IPS DF 6.9 (cell line): ENCODE measurements around the gene UBE2F.
"Not testable (repeated sequence)": the region's sequence is repeated elsewhere in the genome, so short reads cannot be mapped to it uniquely, and the experiment has no call there.

Experiments
- DNase-seq: peaks from one replicate; pipeline ENCODE4 v3.0.0-alpha.2; 2013; ENCODE audit warnings: low read depth, low spot score
- H3K27ac ChIP-seq: one replicate; pipeline ENCODE4 v1.5.1; 2013; ENCODE audit warnings: low read length, control low read depth
- H3K27me3 ChIP-seq: 2 replicates; pipeline ENCODE4 v1.6.1; 2013; ENCODE audit warnings: mild to moderate bottlenecking, low read length; ENCODE audit not compliant: control insufficient read depth, insufficient read depth
- H3K36me3 ChIP-seq: 2 replicates; pipeline ENCODE4 v1.6.1; 2013; ENCODE audit warnings: low read length; ENCODE audit not compliant: control insufficient read depth, insufficient read depth
- H3K4me1 ChIP-seq: 2 replicates; pipeline ENCODE4 v1.6.1; 2013; ENCODE audit warnings: low read length; ENCODE audit not compliant: control insufficient read depth, insufficient read depth
- H3K4me3 ChIP-seq: 2 replicates; pipeline ENCODE4 v1.5.1; 2013; ENCODE audit warnings: mild to moderate bottlenecking, low read length
- H3K9me3 ChIP-seq: 2 replicates; pipeline ENCODE4 v1.6.1; 2013; ENCODE audit warnings: low read length, inconsistent platforms; ENCODE audit not compliant: control insufficient read depth, insufficient read depth
- WGBS: extraction: QIAGEN DNeasy Blood & Tissue Kit; methylation state at CpG from one replicate; pipeline ENCODE4 v1.1.7; 2013; ENCODE audit warnings: mixed read lengths, missing lambda C conversion rate; ENCODE audit not compliant: insufficient read length, insufficient coverage; 5-methylcytosine and 5-hydroxymethylcytosine counted together

Gene UBE2F

DNA sequence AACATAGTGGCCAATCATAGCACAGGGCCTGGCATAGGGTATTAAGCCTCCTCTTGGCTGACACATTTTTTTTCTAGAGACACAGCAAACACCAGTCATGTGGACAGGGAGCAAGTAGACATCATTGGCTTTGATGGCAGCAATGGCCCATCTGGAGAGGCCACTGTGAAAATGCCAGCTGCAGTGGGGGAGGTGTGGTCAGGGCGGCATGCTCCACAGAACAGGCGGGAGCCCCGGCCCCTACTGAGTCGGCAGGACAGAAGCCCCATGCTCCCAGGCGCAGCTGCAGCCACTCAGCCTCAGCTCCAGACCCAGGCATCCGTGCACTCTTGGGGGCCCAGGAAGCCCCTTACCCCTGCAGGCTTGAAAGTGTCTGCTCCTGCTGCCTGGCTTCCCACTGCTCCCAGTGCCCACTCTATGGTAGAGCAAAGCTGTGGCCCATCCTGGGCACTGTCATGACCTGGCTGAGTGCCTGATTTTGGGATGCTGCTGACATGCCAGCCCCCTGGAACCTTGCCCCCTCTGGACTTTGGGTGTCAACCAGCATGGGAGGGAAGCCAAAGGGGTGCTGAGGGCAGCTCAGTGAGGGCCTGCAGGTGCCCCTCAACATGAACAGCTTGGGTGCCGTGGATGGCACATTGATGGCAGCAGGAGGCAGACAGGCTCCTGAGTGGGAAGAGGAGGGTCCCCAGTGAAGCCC, 23.3 kb upstream of the UBE2F start:
- Histone ChIP-seq H3K4me1 (no peaks in the 10 kb centered on the region), H3K27ac (no peak overlapping the region), H3K4me3 (no peak overlapping the region), H3K27me3 (no peaks in the 10 kb centered on the region), H3K9me3 (peaks cover 5% of the 10 kb centered on the region; the same call in 1 of the 2 replicates), H3K36me3 (no peaks in the 10 kb centered on the region)
- WGBS = no CpG with 5 or more reads among the region's 7 CpGs
- no peak for DNase-seq

GRCh38 chr2:237944302-237944701, 22.5 kb upstream of the UBE2F start:
- Histone ChIP-seq H3K27me3 (no peaks in the 10 kb centered on the region), H3K9me3 (peaks cover 5% of the 10 kb centered on the region; the same call in 1 of the 2 replicates), H3K4me3 (no peak overlapping the region), H3K27ac (no peak overlapping the region), H3K4me1 (no peaks in the 10 kb centered on the region), H3K36me3 (no peaks in the 10 kb centered on the region)
- no peak for DNase-seq
- WGBS = no CpG with 5 or more reads among the region's 4 CpGs

GRCh38 chr2:237946423-237946822, 20.4 kb upstream of the UBE2F start:
- Histone ChIP-seq H3K9me3 (peaks cover 5% of the 10 kb centered on the region; the same call in 1 of the 2 replicates), H3K36me3 (no peaks in the 10 kb centered on the region), H3K4me1 (no peaks in the 10 kb centered on the region), H3K27ac (no peak overlapping the region), H3K4me3 (no peak overlapping the region), H3K27me3 (no peaks in the 10 kb centered on the region)
- WGBS = no CpG with 5 or more reads among the region's 1 CpG
- no peak for DNase-seq

DNA sequence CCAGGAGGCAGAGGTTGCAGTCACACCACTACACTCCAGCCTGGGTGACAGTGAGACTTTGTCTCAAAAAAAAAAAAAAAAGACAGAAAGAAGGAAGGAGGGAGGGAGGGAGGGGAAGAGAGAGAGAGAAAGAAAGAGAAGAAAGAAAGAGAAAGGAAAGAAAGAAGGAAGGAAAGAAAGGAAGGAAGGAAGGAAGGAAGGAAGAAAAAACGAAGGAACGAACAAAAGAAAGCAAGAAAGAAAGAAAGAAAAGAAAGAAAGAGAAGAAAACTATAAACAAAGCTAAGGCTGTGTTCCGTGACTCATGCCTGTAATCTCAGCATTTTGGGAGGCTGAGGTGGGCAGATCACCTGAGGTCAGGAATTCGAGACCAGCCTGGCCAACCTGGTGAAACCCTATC, 15.5 kb upstream of the UBE2F start:
- H3K9me3 ChIP-seq, H3K27me3 ChIP-seq, H3K4me3 ChIP-seq, DNase-seq, H3K36me3 ChIP-seq, H3K27ac ChIP-seq, H3K4me1 ChIP-seq: not testable (repeated sequence)
- no CpG with 5 or more reads among the region's 4 CpGs for WGBS

GRCh38 chr2:237951878-237952277, 14.9 kb upstream of the UBE2F start:
- no peaks in the 10 kb centered on the region for H3K4me1 ChIP-seq
- no peak overlapping the region for H3K27ac ChIP-seq
- no peak for DNase-seq
- no CpG with 5 or more reads among the region's 3 CpGs for WGBS
- H3K9me3 ChIP-seq = no peaks in the 10 kb centered on the region
- H3K27me3 ChIP-seq = peaks cover 2% of the 10 kb centered on the region; the same call in 1 of the 2 replicates
- H3K36me3 ChIP-seq = no peaks in the 10 kb centered on the region
- no peak overlapping the region for H3K4me3 ChIP-seq

GRCh38 chr2:237952851-237953250, 14.0 kb upstream of the UBE2F start:
- WGBS = no CpG with 5 or more reads among the region's 2 CpGs
- no peak overlapping the region for H3K4me3 ChIP-seq
- H3K4me1 ChIP-seq = no peaks in the 10 kb centered on the region
- no peak overlapping the region for H3K27ac ChIP-seq
- H3K9me3 ChIP-seq = no peaks in the 10 kb centered on the region
- DNase-seq = no peak
- no peaks in the 10 kb centered on the region for H3K36me3 ChIP-seq
- peaks cover 2% of the 10 kb centered on the region; the same call in 1 of the 2 replicates for H3K27me3 ChIP-seq

DNA sequence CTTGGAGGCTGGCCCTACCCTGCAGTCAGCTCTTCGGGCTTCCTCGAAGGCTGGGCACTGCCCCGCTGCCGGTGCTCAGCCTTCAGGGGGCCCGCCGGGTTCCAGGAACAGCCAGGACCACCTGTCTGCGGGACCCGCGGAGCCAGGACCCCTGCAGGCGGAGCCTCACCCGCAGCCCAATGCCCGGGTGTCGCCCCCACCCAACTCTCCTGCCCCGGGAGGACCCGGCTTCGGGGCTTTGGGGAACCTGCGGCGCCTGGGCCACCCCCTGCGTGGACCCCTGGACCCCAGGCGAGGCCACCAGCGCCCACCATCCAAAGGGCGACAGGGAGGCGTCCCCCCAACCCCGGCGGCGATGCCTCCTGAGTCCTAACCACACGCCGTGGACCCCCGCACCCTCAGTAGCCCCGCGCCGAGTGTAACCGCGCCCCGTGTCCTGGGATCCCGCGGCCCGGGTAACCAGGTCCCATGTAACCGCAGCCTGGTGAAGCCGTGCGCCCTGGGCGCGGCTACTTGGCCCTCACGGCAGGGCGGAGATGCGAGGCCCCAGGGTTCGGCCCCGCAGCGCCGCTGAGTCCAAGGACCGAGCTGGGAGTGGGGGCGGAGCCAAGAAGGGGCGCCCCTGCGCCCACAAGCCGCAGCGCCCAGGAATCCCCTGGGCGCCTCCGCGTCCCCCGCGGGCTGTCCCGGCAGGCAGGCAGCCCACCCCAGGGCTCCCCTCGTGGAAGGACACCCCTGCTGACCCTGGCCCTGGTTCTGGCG, 11.0 kb upstream of the UBE2F start:
- Histone ChIP-seq H3K4me3 (peak overlapping the region; percentile 36; the same call in 1 of the 2 replicates), H3K36me3 (0 out of 2 replicates have a peak, but pooled peaks cover 2% of the 10 kb centered on the region), H3K9me3 (no peaks in the 10 kb centered on the region), H3K27ac (no peak overlapping the region), H3K27me3 (peaks cover 2% of the 10 kb centered on the region; the same call in 1 of the 2 replicates), H3K4me1 (no peaks in the 10 kb centered on the region)
- no CpG with 5 or more reads among the region's 64 CpGs for WGBS
- DNase-seq = no peak

DNA sequence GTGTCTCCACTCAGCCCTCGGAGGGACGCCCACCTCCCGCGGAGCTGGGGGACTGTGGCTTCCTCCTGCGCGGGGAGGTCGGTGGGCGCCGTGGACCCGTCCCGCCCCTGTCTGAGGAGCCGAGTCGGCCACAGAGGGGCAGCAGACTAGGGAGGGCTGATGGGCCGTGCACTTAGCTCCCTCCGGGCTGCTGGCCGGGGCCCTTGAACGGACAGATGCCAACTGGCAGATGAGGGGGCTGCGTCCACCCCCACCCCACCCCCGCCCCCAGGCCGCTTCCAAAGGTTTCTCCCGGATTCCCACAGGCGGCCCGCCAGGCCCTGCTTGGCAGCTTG, 10.4 kb upstream of the UBE2F start:
- Histone ChIP-seq H3K4me1 (no peaks in the 10 kb centered on the region), H3K27me3 (peaks cover 2% of the 10 kb centered on the region; the same call in 1 of the 2 replicates), H3K4me3 (peak overlapping the region; percentile 36; the same call in 1 of the 2 replicates), H3K27ac (no peak overlapping the region), H3K9me3 (no peaks in the 10 kb centered on the region), H3K36me3 (0 out of 2 replicates have a peak, but pooled peaks cover 2% of the 10 kb centered on the region)
- no CpG with 5 or more reads among the region's 23 CpGs for WGBS
- no peak for DNase-seq

- no peak overlapping the region for H3K4me3 ChIP-seq
- no CpG with 5 or more reads among the region's 5 CpGs for WGBS
- no peaks in the 10 kb centered on the region for H3K4me1 ChIP-seq
- H3K36me3 ChIP-seq = 0 out of 2 replicates have a peak, but pooled peaks cover 2% of the 10 kb centered on the region
- 0 out of 2 replicates have a peak, but pooled peaks cover 3% of the 10 kb centered on the region for H3K9me3 ChIP-seq
- no peak for DNase-seq
- H3K27ac ChIP-seq = no peak overlapping the region
- H3K27me3 ChIP-seq = peaks cover 2% of the 10 kb centered on the region; the same call in 1 of the 2 replicates
These were observed 5.2 kb upstream of the UBE2F start for GRCh38 chr2:237961637-237962036.

GRCh38 chr2:237962432-237963084, 4.3 kb upstream of the UBE2F start:
- 0 out of 2 replicates have a peak, but pooled peaks cover 3% of the 10 kb centered on the region for H3K9me3 ChIP-seq
- DNase-seq = no peak
- no peak overlapping the region for H3K27ac ChIP-seq
- H3K4me3 ChIP-seq = no peak overlapping the region
- 0 out of 2 replicates have a peak, but pooled peaks cover 2% of the 10 kb centered on the region for H3K36me3 ChIP-seq
- no peaks in the 10 kb centered on the region for H3K27me3 ChIP-seq
- no peaks in the 10 kb centered on the region; the same call in 1 of the 2 replicates for H3K4me1 ChIP-seq
- no CpG with 5 or more reads among the region's 5 CpGs for WGBS
